ENCODE data around the gene AJAP1.

- no peak for TF ChIP-seq POLR2A (IDR thresholded peaks at IDR 0.05; ENCODE audit: low read depth, low read length)
- TF ChIP-seq POLR2AphosphoS5 (IDR thresholded peaks at IDR 0.05; ENCODE audit: low read depth, low read length): no peak
These were observed 97.7 kb downstream of the AJAP1 start for GRCh38 chr1:4752059-4752458.

Measured in GM12892 (cell line).